ENCODE results near the gene NGEF. TPM values are rescaled to one million over a fixed set of nuclear protein-coding genes. Genes with fewer than 3 reads are reported as not detected.
"Not testable (repeated sequence)": the region's sequence is repeated elsewhere in the genome, so short reads cannot be mapped to it uniquely, and the experiment has no call there.

Gene NGEF
- total RNA-seq, 2 experiments from 2014 or later: not detected

- DNase-seq (no peak), ATAC-seq (ENCODE audit: low read depth) (no peak)
- Mint-ChIP-seq H3K4me1 (no peaks in the 10 kb centered on the region), H3K9me3 (no peaks in the 10 kb centered on the region), H3K27ac (no peak overlapping the region), H3K36me3 (no peaks in the 10 kb centered on the region), H3K4me3 (no peak overlapping the region), H3K27me3 (peaks cover 2% of the 10 kb centered on the region)
- POLR2A ChIA-PET: no interaction called here
Observed at GRCh38 chr2:233023761-233024410, 10.8 kb upstream of the NGEF start.

- DNase-seq (no peak), ATAC-seq (ENCODE audit: low read depth) (no peak)
- H3K27ac Mint-ChIP-seq: no peak overlapping the region
- H3K4me1 Mint-ChIP-seq: no peaks in the 10 kb centered on the region
- H3K27me3 Mint-ChIP-seq: no peaks in the 10 kb centered on the region
- no peaks in the 10 kb centered on the region for H3K9me3 Mint-ChIP-seq
- no peaks in the 10 kb centered on the region for H3K36me3 Mint-ChIP-seq
- H3K4me3 Mint-ChIP-seq: no peak overlapping the region
- POLR2A ChIA-PET: no interaction called here
Observed at GRCh38 chr2:233023007-233023760, 10.1 kb upstream of the NGEF start.

GRCh38 chr2:233022561-233022960 is 9.5 kb upstream of the NGEF start:
- ATAC-seq (ENCODE audit: low read depth) (no peak), DNase-seq (no peak)
- H3K27me3 Mint-ChIP-seq: no peaks in the 10 kb centered on the region
- H3K4me1 Mint-ChIP-seq: no peaks in the 10 kb centered on the region
- H3K36me3 Mint-ChIP-seq: no peaks in the 10 kb centered on the region
- no peaks in the 10 kb centered on the region for H3K9me3 Mint-ChIP-seq
- H3K4me3 Mint-ChIP-seq: no peak overlapping the region
- POLR2A ChIA-PET: no interaction called here
- H3K27ac Mint-ChIP-seq: no peak overlapping the region

GRCh38 chr2:233021771-233022170 is 8.7 kb upstream of the NGEF start:
- Mint-ChIP-seq H3K4me3 (no peak overlapping the region), H3K36me3 (no peaks in the 10 kb centered on the region), H3K9me3 (no peaks in the 10 kb centered on the region), H3K27ac (no peak overlapping the region), H3K27me3 (no peaks in the 10 kb centered on the region), H3K4me1 (no peaks in the 10 kb centered on the region)
- DNase-seq: no peak
- POLR2A ChIA-PET: interaction anchor here (0.6 kb wide), 1 partner anchor 265 kb away, joined by 4 read pairs; no protein-coding TSS in a partner anchor
- no peak for ATAC-seq (ENCODE audit: low read depth)

GRCh38 chr2:233020454-233020853 is 7.4 kb upstream of the NGEF start:
- H3K27me3 Mint-ChIP-seq: peaks cover 2% of the 10 kb centered on the region
- no peak overlapping the region for H3K27ac Mint-ChIP-seq
- DNase-seq (no peak), ATAC-seq (ENCODE audit: low read depth) (no peak)
- no peaks in the 10 kb centered on the region for H3K4me1 Mint-ChIP-seq
- no peaks in the 10 kb centered on the region for H3K9me3 Mint-ChIP-seq
- POLR2A ChIA-PET: no interaction called here
- no peak overlapping the region for H3K4me3 Mint-ChIP-seq
- no peaks in the 10 kb centered on the region for H3K36me3 Mint-ChIP-seq

GRCh38 chr2:233019610-233020009 is 6.6 kb upstream of the NGEF start:
- H3K36me3 Mint-ChIP-seq; POLR2A ChIA-PET; H3K27ac Mint-ChIP-seq; H3K4me1 Mint-ChIP-seq; H3K9me3 Mint-ChIP-seq; H3K27me3 Mint-ChIP-seq; H3K4me3 Mint-ChIP-seq; DNase-seq; ATAC-seq (ENCODE audit: low read depth): not testable (repeated sequence)

GRCh38 chr2:233017947-233018346 is 4.9 kb upstream of the NGEF start:
- no peak for ATAC-seq (ENCODE audit: low read depth)
- H3K4me1 Mint-ChIP-seq: no peaks in the 10 kb centered on the region
- peaks cover 2% of the 10 kb centered on the region for H3K27me3 Mint-ChIP-seq
- no peak overlapping the region for H3K4me3 Mint-ChIP-seq
- no peak overlapping the region for H3K27ac Mint-ChIP-seq
- peaks cover 2% of the 10 kb centered on the region for H3K9me3 Mint-ChIP-seq
- H3K36me3 Mint-ChIP-seq: no peaks in the 10 kb centered on the region
- DNase-seq: no peak
- POLR2A ChIA-PET: no interaction called here

- ATAC-seq (ENCODE audit: low read depth): no peak
- Mint-ChIP-seq H3K4me3 (no peak overlapping the region), H3K4me1 (no peaks in the 10 kb centered on the region), H3K27me3 (peaks cover 4% of the 10 kb centered on the region), H3K27ac (no peak overlapping the region), H3K36me3 (no peaks in the 10 kb centered on the region), H3K9me3 (peaks cover 2% of the 10 kb centered on the region)
- no peak for DNase-seq
- POLR2A ChIA-PET: no interaction called here
Observed at GRCh38 chr2:233015019-233015645, 2.1 kb upstream of the NGEF start.

- Mint-ChIP-seq H3K9me3 (peaks cover 2% of the 10 kb centered on the region), H3K4me3 (no peak overlapping the region), H3K4me1 (no peaks in the 10 kb centered on the region), H3K27me3 (peaks cover 4% of the 10 kb centered on the region), H3K27ac (no peak overlapping the region), H3K36me3 (no peaks in the 10 kb centered on the region)
- DNase-seq (no peak), ATAC-seq (ENCODE audit: low read depth) (no peak)
- POLR2A ChIA-PET: no interaction called here
Observed at GRCh38 chr2:233013650-233014049, 594 bp upstream of the NGEF start.

GRCh38 chr2:233012301-233012971 is 620 bp downstream of the NGEF start:
- no peak overlapping the region for H3K4me3 Mint-ChIP-seq
- H3K27me3 Mint-ChIP-seq: peaks cover 7% of the 10 kb centered on the region
- peaks cover 2% of the 10 kb centered on the region for H3K9me3 Mint-ChIP-seq
- DNase-seq (no peak), ATAC-seq (ENCODE audit: low read depth) (no peak)
- H3K36me3 Mint-ChIP-seq: no peaks in the 10 kb centered on the region
- no peaks in the 10 kb centered on the region for H3K4me1 Mint-ChIP-seq
- no peak overlapping the region for H3K27ac Mint-ChIP-seq
- POLR2A ChIA-PET: no interaction called here

- H3K27ac Mint-ChIP-seq: no peak overlapping the region
Observed at GRCh38 chr2:233011702-233012131, 1.3 kb downstream of the NGEF start.

GRCh38 chr2:233011268-233011650 is 1.8 kb downstream of the NGEF start:
- DNase-seq: no peak
- no peaks in the 10 kb centered on the region for H3K36me3 Mint-ChIP-seq
- peaks cover 7% of the 10 kb centered on the region for H3K27me3 Mint-ChIP-seq
- H3K9me3 Mint-ChIP-seq: peaks cover 2% of the 10 kb centered on the region
- H3K4me3 Mint-ChIP-seq: no peak overlapping the region
- no peaks in the 10 kb centered on the region for H3K4me1 Mint-ChIP-seq
- no peak overlapping the region for H3K27ac Mint-ChIP-seq
- no peak for ATAC-seq (ENCODE audit: low read depth)
- POLR2A ChIA-PET: no interaction called here

More at GRCh38 chr2:233011702-233012131, 1.3 kb downstream of the NGEF start:
- Mint-ChIP-seq H3K36me3 (no peaks in the 10 kb centered on the region), H3K4me1 (no peaks in the 10 kb centered on the region), H3K4me3 (no peak overlapping the region), H3K9me3 (peaks cover 2% of the 10 kb centered on the region), H3K27me3 (peaks cover 7% of the 10 kb centered on the region)
- ATAC-seq (ENCODE audit: low read depth) (no peak), DNase-seq (no peak)
- POLR2A ChIA-PET: no interaction called here

- no peaks in the 10 kb centered on the region for H3K36me3 Mint-ChIP-seq
- H3K27ac Mint-ChIP-seq: no peak overlapping the region
- no peaks in the 10 kb centered on the region for H3K4me1 Mint-ChIP-seq
- POLR2A ChIA-PET: no interaction called here
- ATAC-seq (ENCODE audit: low read depth): no peak
- no peak for DNase-seq
- H3K4me3 Mint-ChIP-seq: no peak overlapping the region
- peaks cover 6% of the 10 kb centered on the region for H3K27me3 Mint-ChIP-seq
- peaks cover 2% of the 10 kb centered on the region for H3K9me3 Mint-ChIP-seq
Observed at GRCh38 chr2:233010569-233011267, 2.3 kb downstream of the NGEF start.

All from activated naive CD8-positive, alpha-beta T cell treated with anti-CD3 and anti-CD28 coated beads, Interleukin-2, amount 10 ng/mL, durations not matched to agents 7 days and 5 days (primary cell).